Measurements from ENCODE around the gene MTOR.
"Not testable (repeated sequence)": the region's sequence is repeated elsewhere in the genome, so short reads cannot be mapped to it uniquely, and the experiment has no call there.

MTOR gene

DNA sequence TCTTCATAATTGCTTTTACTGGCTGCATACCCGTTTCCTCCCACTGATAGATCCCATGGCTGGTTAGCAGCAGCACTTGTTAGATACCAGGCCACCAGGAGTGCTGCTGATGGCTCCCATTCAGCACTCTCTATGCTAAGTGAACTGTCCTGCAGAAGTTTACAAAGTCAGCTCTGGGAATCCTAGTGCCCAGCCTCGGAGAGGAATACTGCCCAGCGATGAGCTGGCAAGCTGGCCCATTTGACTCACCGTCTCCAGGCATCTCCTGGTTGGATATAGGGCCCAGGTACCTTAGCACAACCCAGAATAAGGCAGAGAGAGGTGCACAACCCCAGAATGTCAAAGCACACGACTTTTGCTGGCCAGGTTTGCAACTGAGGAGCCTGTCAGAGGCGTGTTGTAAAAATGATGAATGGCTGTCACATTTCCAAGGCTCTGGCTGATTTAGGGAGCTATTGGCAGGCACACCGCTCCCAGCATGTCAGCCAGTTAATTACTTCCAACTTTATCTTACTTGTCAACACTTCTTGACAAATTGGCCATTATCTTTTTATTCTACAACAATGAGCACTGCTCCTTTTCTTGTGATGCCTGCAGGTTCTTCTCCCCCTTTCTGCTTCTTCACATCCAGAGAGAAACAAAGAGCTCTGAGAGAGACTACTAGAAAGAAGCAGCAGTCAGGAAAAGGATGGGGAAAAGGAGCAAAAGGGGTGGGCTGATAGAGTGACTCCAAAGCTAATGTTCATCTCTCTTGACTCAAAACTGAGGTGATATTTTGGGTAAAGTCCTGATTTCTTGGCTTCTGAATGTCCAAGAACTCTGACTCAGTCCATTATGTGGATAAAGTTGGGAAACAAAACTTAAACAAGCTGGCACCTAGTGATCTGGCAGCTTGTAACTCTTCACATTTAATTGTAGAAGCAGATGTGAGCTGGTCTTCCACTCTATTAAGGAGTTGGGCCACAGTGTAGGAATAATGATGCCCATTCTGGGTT, 84.0 kb downstream of the MTOR start:
- DNase-seq = no peak

DNA sequence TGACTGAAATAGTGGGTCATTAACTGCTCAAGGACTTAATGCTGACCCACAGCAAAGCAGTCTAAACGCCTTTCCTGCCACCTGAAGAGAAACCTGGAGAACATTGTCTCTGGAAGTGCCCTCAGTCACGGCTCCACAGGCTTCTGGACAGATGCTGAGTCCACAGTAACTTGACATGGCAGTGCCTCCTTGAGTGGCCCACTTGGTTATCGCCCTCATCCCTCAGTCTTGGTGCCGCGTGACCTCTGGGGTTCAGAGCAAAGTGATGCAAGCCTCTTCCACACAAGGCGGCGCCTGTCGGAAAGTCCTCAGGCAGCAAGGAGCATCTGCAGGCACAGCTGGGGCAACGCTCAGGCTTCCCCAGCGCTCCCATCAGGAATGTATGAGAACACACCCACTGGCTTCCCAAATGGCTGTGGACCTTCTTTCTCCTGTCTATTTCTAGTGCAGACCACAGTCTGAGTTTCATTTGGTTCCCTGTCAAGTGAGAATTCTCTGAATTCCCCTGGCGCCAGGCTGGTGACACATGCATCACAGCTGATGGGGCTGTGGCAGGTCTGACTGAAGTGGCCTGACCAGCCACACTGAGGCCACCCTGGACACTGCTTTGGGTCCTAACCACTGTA, 86.2 kb downstream of the MTOR start:
- DNase-seq = peak; percentile 43

DNA sequence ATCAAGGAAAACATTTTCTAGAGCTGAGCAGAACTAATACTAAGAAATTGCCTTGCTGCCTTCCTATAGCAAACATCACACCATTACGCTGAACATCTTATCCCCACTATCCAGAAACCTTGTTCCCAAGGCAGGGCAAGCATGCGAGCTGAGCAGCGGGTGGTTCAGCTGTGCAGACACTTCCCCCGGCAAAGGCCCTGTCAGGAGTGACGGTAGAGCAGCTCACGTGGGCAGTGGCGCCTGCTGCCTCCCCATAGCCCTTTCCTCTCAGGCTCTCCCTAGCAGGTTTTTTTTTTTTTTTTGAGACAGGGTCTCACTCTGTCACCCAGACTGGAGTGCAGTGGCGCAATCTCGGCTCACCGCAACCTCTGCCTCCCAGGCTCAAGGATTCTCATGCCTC, 86.9 kb downstream of the MTOR start:
- no peak for DNase-seq

DNA sequence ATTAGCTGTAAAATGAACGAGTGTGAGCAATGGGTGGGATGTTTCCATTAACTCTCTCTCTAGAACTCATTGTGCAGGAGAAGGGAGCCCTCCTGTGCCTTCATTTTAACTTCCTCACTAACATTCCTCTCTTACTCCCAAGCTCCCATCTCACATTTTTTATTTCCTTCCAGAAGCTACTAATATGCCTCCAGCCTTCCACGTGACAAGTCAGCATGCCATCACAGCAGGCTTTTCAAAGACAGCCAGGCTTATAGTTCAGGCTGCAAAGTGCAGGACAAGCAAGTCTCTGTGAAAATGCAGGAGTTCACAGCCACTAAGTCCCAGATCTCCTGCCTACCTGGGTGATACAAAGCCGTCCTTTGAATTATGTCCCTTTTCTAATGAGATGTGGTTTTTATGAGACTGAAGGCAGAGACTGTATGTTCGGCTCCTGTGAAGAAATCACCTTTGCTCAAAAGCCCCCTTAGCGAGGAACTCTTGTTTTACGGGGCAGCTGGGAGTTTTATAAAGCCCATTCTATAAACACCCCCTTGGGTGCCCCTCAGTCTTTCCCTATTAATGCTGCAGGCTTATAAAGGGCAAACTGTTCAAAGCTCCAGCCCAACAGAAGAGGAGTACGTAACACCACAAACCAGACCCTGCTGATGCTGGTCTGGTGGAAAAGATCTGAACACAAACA, 87.9 kb downstream of the MTOR start:
- no peak for DNase-seq

DNA sequence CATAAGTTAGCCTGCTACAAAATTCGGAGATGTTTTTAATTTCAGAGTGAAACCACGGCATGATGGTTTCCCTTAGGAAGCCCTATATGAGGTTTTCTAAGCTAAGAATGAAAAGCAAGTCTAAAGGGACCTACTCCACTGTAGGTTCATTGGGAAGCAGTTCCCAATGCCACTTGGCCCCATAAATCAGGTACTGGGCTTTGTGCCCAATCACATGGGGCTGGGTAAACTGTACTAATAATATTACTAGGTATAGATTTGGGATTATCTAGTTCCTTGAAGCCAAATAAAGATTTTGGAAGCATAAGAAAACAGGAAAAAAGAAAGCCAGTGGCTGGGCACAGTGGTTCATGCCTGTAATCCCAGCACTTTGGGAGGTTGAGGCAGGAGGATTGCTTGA, 92.2 kb downstream of the MTOR start:
- no peak for DNase-seq

DNA sequence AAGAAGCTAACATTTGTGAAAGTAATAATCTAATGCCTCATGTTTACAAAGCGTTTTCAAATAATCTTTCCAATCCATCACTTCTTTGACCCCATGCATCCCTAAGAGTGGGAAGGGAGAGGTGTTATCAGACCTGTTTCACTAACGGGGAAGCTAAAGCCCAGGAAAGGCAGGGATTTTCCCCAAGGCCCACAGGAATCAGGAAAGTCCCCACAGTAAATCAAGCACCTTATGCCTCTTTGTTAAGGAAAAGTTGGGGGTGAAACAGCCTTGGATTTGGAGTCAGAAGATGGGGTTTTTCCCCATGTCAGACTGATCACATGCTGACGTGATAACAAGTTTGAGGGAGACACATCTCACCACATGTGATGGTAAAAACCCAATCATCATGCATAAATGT, 93.1 kb downstream of the MTOR start:
- DNase-seq = no peak

DNA sequence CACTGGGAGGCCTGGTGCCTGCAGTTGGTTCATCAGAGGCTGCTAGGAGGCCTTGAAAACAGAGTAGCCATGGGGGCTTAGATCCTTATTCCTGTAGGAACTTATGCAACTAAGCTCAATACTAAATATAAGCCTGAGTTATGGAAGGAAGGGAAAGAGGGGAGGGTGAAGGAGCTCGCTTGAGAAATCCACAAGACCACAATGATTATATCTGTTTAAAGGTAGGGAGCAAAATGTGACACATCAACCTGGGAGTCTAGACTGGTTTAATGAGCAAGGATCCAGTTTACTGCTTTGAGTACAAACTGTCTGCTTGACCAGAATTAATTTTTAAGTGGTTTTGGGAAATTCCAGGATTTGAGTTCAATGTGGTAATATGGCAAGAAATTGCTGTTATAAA, 93.6 kb downstream of the MTOR start:
- DNase-seq = no peak

DNA sequence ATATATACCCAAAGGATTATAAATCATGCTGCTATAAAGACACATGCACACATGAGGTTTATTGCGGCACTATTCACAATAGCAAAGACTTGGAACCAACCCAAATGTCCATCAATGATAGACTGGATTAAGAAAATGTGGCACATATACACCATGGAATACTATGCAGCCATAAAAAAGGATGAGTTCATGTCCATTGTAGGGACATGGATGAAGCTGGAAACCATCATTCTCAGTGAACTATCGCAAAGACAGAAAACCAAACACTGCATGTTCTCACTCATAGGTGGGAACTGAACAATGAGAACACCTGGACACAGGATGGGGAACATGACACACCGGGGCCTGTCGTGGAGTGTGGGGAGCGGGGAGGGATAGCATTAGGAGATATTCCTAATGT, 95.6 kb downstream of the MTOR start:
- DNase-seq = not testable (repeated sequence)

DNA sequence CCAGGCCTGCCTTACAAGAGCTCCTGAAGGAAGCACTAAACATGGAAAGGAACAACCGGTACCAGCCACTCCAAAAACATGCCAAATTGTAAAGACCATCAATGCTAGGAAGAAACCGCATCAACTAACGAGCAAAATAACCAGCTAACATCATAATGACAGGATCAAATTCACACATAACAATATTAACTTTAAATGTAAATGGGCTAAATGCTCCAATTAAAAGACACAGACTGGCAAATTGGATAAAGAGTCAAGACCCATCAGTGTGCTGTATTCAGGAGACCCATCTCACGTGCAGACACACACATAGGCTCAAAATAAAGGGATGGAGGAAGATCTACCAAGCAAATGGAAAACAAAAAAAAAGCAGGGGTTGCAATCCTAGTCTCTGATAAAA, 99.6 kb downstream of the MTOR start:
- not testable (repeated sequence) for DNase-seq

DNA sequence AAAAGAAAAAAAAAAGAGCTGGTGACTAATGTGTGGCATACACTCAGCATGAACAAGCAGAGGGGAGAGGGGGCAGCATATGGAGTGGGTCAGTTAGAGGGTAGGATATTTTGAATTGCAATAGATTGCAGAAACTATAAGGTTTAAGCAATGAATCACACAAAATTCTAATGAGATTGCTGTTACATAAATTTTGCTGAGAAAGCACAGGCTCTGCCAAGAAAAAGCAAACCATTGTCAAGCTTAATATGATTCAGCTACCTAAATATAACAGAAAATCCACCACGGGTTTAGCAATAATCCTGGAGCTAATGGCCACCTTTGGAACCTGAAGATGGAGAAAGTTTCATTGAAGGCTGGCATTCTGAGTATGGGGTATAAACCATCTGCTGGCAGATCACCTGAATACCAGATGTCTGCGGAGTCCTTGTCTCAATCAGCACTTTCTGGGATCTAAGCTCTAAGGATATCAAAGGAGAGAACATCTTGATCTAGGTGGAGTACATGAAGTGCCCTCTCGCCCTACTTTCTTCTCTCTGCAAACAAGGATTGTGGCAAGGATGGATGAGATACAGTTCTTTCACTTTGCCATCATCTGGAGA, 103.5 kb downstream of the MTOR start:
- no peak for DNase-seq

DNA sequence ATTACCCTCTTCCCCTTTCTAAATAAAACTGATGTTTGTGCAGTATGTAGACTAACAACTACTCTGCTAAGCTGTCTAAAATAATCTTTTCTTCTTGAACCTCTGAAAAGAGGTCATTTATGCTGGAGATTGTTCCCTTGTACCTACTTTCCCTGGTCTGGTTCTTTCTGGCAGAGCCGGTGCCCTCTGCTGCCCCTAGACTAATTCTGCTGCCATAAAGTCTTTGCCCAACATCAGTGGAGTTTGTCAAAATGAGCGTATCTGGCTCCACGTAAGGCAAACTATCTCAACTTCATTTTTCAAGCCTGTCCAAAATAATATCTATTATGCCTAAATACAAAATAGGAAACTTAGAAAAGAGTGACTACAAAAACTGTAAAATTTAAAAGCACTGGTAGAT, 104.1 kb downstream of the MTOR start:
- DNase-seq = no peak

DNA sequence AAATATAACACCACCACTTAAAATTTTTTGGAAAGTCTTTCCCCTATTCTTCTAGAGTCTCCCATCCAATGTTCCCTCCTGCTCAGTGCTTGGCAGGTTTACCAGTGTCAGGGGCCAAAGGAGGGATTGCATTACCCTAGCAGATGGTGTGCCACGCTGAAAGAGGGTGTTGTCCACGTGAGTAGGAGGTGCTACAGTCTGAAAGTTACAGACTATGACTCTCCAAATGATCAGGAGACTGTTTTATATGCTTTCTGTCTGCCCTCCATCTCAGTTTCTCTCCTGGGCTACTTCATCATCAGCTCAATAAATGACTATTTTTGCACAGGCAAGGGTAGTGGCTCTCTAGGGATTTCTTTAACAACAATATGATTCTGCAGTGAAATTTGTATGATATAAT, 104.5 kb downstream of the MTOR start:
- DNase-seq = peak; percentile 52

DNA sequence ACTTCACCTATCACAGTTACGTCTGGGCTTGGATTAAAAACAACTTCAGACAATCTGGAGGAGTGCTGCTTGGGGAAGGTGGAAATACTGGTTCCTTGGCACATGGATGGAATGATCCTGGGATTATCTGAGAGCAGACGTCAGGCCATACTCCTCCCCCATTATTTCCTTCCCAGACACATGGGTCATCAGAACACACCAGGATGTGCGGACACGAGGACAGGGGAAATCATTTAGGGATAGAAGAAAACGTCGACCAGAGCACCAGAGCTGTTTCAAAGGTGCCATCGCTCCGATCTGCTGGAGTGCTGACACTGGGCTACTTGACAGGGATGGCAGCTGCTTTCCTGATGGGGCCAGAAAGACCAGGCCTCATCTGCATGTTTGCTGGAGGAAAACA, 105.0 kb downstream of the MTOR start:
- DNase-seq = no peak

DNA sequence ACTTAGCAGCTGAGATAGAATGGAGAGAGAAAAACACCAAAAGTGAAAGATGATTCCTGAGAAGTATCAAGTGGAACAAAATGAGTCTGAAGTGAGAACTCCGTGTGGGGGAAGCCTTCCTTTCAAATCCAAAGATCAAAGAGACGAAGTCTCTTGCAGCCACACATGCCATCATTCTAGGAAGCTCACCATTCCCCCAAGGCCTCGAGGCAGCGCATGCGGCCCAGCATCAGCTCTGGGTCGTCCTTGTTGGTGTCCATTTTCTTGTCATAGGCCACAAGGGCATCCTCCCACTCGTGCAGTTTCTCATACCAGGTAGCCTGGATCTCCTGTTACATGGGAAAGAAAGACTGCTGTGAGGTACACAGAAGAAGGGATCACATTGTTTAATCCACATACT, 105.4 kb downstream of the MTOR start:
- DNase-seq = no peak

DNA sequence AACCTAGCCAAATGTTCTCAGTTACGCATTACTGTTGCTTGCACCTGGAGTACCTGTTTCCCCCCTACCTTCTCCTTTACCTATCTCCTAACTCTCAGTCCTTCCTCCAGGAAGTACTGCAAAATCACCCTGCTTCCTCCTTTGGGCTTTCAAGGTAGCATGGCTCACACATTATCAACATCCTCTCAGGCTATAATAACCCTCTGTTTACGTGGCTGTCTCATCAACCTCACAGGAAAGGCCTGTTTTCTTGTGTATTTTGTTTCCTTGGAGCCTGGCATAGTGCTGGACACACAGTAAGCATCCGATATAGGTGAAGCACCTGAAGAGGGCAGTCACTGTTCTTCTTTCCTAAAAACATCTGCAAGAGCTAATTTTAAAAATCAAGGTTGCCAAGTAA, 105.9 kb downstream of the MTOR start:
- DNase-seq = no peak

DNA sequence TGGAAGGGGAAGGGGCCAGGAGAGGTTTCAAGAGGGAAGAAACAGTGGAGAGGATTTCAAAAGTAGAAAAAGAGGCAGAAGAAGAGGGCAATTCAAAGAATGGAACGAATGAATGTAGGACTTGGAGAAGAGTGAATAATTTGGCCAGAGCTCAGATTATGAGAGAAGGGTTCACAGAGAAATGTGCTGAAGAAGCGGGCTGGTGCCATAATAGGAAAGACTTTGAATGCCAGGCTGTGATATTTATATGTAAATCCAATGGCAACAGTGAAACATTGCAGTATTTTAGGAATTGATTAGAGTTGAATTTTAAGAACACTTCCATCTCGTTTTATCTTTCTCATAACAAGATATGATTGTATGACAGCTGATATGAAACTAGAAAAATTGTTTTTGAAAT, 109.2 kb downstream of the MTOR start:
- DNase-seq = no peak

DNA sequence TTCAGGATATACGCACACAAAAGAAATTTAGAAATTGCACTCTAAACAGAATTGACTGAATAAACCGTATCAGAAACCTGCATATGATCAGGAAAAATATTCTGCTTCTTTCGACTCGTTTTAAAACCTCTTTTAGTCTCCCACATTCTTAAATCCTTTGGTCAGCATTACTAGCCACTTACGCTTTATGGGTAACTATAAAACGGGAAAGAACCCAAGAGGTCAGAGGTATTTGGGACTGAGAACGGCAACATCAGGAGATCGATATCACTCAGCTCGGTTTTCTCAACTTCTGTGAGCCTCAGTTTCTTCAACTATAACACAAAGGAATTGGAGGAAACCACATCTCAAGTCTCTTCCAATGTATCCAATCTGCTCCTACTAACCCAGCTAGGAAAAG, 109.6 kb downstream of the MTOR start:
- no peak for DNase-seq

DNA sequence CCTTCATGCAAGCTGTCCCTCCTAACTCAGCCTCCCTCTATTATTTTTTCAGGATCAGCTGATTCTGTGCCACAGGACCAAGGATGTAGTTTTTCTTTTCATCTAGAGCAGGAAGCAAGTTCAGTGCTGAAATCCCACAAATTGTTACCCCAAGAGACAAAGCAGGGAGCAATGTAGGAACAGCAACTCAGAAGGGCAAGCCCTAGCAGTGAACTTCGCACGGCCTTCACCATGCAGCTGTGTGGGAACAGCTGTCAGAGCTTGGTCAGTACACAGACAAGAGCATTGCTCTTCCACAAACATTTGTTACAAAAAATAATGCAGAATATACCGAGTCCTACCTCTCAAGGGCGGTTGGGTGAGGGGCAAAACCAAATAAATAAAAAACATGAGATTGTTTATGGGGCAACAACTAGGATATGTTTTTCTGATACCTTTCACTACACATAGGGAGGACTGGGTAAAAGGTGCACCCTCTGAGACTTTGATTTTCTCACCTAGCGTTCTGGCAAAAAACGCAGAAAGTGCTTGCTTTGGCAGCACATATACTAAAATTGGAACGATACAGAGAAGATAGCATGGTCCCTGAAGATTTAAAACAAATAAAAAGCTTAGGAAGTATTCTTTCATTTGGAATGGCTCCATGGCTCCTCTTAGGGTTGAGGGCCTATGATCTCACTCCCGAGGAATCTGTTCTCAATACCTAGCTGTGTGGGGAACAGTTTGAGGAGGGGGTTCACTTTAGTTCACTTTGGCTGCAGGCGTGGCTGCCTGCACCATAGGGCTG, 110.3 kb downstream of the MTOR start:
- DNase-seq = peak; percentile 59

DNA sequence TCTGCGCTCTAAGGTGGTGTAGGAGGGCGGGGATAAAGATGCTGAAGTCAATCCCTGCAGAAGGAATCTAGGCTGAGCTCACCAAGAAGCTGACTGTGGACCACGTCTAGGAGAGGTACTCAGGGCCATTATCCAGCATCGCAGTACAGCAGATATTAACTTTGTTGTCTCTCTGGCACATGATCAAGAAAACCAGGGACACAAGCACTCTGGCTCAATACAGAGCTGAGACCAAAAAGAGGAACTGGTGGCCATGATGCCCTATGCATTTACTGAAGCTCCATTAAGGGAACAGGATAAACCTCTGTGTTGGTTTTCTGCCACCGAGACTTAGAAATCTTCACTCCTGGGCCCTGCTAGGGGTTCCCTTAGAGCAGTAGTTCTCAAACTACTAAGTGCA, 111.2 kb downstream of the MTOR start:
- DNase-seq = no peak

DNA sequence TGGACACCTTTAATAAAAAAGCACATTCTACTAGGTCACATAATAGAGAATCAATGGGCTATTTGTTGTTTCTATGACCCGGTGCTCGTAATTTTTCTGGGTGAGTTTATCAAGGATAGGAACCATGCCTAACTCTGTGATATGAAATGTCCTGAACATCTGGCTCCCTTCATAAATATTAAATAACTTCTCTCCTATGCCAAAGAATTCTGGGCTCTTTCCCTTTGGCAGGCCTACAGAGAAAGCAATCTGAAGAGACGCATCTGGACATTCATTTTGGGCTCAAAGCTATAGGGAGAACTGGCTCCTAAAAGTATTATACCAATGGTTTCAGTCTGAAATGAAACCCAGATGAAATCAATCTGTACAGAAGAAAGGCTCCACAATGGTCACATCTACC, 112.0 kb downstream of the MTOR start:
- DNase-seq = no peak

DNA sequence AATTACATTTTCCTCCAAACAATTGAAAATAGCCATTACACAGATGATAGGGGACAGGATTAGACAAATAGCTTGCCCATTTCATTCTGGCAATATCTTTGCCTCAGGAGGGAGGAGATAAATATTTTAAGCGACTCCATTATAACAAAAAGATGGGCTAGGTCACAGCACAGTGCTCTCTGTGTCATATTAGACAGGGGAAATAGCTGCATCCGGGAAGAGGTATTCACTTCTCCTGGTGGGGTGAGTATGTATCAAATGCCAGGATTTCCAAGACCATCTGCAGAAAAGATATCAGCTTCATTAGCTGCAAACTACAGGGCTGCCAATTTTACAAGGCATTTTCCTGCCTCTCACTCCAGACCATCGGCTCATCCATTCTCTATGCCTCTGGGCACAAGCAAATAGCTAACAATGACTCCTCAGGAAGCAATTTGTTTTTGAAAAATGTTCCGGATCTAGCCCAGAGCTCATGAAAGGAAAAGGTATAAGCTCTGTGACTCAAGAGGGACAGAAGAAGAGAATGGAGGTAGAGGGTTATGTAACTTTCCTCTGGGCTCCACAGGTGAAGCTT, 115.1 kb downstream of the MTOR start:
- no peak for DNase-seq

DNA sequence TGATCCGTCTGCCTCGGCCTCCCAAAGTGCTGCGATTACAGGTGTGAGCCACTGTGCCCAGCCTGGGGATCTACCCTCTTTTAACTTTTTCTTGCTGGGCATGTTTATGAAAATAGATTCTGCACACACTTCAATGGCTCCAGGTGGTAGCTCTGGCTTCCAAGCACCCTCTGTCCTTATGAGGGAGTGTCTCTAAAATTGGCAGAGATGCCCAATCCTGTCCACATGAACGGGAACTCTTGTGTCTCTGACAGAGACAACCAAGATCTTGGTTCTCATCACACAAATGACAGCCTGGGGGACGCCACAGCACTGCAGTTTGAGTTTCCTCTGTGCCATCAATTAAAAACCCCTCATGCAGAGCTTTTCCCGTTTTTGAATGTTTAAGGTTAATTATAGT, 116.6 kb downstream of the MTOR start:
- DNase-seq = no peak
